ENCODE data around the gene MICAL3. TPM values are rescaled to one million over a fixed set of nuclear protein-coding genes. Genes with fewer than 3 reads are reported as not detected.

Gene MICAL3
- total and polyA plus RNA-seq, 5 experiments from 2014 or later, result 0.90 to 27.3 (median 1.3) TPM

DNA sequence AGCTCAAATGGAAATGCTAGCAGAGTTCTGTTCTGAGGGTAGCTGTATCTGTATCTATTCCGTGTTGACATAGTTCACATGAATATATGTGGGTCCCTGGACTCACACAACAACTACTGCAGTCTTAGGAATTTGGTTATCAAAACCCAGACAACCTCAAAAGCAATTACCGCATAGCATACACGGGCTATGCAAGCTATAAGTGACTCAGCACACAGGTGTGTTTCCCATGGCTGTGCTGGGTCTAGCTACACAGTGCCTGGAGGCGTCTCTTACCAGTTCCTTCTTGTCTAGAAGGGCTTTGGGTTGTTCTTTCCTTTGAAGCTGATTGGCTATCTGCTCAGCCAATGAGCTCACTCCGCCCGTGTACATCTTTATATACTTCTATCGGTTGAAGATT, 151.9 kb downstream of the MICAL3 start:
- POLR2A ChIA-PET, result no interaction called here
- Mint-ChIP-seq H3K27ac (no peak overlapping the region), H3K4me1 (peaks cover 0 to 4% (median under 1%) of the 10 kb centered on the region in 4 donors), H3K9me3 (no peaks in the 10 kb centered on the region), H3K4me3 (no peak overlapping the region), H3K36me3 (peaks cover 0 to 56% (median 15%) of the 10 kb centered on the region in 3 donors), H3K27me3 (no peaks in the 10 kb centered on the region)
- no peak for ATAC-seq
- DNase-seq, result no peak

DNA sequence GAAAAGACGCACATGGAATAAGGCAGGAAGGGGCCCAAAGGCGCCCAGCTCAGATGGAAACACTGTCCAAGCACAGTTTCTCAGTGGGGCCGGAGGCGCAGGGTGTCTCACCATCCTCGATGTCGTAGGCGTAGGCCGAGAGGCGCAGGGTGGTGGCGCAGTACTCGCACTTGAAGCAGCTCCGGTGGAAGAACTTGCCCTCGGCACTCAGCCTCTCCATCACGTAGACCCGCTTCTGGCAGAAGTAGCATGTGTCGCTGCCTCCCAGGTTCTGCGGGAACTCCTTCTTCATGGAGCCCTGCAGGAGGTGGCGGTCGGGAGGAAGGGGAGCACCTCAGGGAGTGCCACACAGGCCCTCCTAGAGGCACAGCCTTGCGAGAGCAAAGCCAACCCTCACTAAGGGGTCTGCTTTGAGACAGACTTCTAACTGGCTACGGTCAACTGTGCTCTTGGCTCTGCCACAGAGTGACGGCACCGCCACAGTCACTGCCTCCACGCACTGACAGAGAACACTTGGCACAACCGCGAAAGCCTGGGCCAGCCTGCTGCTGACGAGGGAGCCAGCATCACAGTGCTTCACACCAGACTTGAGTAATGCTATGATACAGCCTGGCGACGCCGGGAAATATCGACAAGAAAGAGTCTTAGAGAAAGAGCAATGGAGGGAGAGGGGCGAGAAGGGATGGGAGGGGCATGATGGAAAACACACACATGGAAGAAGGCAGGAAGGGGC, 152.5 kb downstream of the MICAL3 start:
- Mint-ChIP-seq H3K4me1 (peaks cover 0 to 8% (median under 1%) of the 10 kb centered on the region in 4 donors), H3K9me3 (no peaks in the 10 kb centered on the region), H3K27ac (no peak overlapping the region), H3K4me3 (no peak overlapping the region), H3K36me3 (peaks cover 0 to 57% (median 15%) of the 10 kb centered on the region in 3 donors), H3K27me3 (no peaks in the 10 kb centered on the region)
- DNase-seq, result no peak
- POLR2A ChIA-PET, result no interaction called here
- no peak for ATAC-seq

DNA sequence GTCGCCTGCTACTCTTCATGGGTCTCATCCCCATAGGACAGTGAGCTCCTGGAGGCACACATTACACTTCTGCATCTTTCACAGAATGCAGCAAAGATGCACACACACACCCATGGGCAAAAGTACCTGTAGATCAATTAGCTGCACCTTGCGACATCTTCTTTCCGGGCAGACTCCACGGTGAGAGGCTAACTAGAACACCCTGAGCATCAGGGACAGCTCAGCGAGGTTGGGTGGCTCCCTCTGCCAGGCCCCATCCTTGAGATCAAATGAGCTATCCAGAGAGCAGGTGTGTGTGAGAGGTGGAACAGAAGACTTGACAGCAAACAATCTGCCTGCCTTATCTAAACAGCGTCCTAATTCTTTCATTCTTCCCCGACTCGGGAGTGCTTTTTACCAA, 154.0 kb downstream of the MICAL3 start:
- H3K36me3 Mint-ChIP-seq, result peaks cover 0 to 65% (median 13%) of the 10 kb centered on the region in 3 donors
- H3K27ac Mint-ChIP-seq, result no peak overlapping the region
- no peak overlapping the region for H3K4me3 Mint-ChIP-seq
- no peaks in the 10 kb centered on the region for H3K27me3 Mint-ChIP-seq
- no peaks in the 10 kb centered on the region for H3K9me3 Mint-ChIP-seq
- DNase-seq, result no peak
- POLR2A ChIA-PET, result no interaction called here
- no peak for ATAC-seq
- H3K4me1 Mint-ChIP-seq, result peaks cover 0 to 10% (median under 1%) of the 10 kb centered on the region in 4 donors

DNA sequence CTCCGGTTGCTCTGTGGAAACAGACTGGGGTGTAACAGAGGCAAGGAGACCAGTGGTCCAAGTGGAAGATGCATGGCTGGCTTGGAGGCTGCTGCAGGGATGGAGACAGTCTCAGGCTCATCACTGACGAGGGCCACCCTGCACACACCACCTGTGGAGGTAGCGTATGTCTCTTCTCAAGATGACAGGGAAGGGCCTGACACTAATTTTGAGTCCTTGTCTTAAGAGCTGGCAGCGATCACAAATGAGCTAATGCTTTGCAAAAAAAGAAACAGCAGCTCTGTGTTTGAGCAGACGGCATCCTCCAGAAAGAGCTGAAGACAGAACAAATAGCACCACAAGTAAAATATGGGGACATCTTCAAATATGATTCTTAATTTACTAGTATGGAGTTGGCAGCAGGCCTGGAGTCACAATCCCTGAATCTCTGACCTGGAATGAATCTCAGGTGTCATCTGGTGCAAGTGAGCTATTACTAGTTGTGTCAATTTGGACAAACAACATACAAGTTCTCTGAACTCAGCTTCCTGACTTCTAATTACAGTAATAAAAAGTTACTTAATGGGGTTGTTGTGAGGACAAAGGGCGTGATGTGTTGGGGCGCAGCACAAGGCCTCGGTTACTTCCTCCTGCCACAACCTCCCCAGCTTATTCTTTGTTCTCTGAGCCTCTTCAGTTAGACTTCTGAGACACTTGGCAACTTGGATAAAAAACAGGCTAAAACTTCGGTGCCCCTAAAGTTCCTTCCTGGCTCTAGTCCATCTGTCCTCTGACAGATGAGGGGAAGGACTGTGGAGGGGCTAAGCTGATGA, 154.9 kb downstream of the MICAL3 start:
- ATAC-seq (no peak), DNase-seq (no peak)
- Mint-ChIP-seq H3K9me3 (no peaks in the 10 kb centered on the region), H3K27ac (no peak overlapping the region), H3K4me3 (no peak overlapping the region), H3K4me1 (peaks cover 0 to 10% (median under 1%) of the 10 kb centered on the region in 4 donors), H3K36me3 (peaks cover 0 to 62% (median 13%) of the 10 kb centered on the region in 3 donors), H3K27me3 (no peaks in the 10 kb centered on the region)
- POLR2A ChIA-PET, result no interaction called here

DNA sequence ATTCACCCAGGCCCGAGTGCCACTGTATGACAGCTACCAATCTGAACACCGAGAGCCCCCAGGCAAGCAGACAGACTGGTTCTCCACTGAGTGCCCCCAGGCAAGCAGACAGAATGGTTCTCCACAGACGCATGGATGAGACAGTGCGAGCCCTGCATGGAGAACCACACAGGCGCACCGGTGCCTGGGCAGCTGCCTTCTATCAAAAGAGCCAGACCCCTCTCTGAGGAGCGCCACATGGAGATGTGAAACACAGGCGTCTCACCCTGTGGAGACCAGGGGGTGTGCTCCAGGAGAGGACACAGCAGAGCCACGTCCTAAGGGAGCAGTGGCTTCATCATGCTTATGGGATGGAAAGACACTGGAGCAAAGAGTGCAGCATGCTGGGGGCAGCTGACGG, 155.6 kb downstream of the MICAL3 start:
- DNase-seq (no peak), ATAC-seq (no peak)
- peaks cover 0 to 10% (median under 1%) of the 10 kb centered on the region in 4 donors for H3K4me1 Mint-ChIP-seq
- peaks cover 0 to 64% (median 14%) of the 10 kb centered on the region in 3 donors for H3K36me3 Mint-ChIP-seq
- no peak overlapping the region for H3K4me3 Mint-ChIP-seq
- H3K27ac Mint-ChIP-seq, result no peak overlapping the region
- no peaks in the 10 kb centered on the region for H3K9me3 Mint-ChIP-seq
- POLR2A ChIA-PET, result no interaction called here
- no peaks in the 10 kb centered on the region for H3K27me3 Mint-ChIP-seq

DNA sequence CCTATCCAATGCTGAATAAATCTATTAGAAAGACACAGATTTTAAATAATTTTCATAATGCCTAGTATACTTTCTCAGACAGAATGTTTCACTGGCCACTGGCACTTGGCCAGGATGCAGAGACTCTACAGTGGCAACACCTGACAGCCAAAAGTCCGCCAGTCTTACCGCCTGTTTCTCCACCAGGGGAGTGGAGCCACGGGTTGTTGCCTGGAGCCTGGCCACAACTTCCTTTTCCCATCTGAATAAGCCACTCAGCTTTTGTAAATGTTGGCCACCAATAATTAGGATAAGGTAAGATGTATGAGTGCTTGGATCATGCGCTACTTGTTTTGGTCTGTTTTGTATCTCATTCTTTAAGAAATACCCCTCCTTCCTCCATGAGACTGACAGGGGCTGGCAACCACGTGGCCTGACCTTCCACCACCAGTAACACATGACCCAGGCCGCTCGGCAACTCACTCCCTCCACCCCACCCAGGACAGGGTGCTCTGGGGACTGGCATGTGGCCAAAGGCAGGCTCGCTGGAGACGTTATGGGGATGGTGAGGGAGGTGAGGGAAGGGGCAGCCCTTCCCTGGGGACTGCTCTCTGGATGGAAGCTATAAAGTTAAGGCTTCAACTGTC, 157.1 kb downstream of the MICAL3 start:
- Mint-ChIP-seq H3K4me3 (no peak overlapping the region), H3K4me1 (peaks cover 0 to 12% (median under 1%) of the 10 kb centered on the region in 4 donors), H3K9me3 (no peaks in the 10 kb centered on the region), H3K27ac (peak overlapping the region in 2 of 10 donors; percentile 56 to 78), H3K36me3 (peaks cover 0 to 66% (median 19%) of the 10 kb centered on the region in 3 donors), H3K27me3 (no peaks in the 10 kb centered on the region)
- POLR2A ChIA-PET, result no interaction called here
- ATAC-seq (no peak), DNase-seq (no peak)

DNA sequence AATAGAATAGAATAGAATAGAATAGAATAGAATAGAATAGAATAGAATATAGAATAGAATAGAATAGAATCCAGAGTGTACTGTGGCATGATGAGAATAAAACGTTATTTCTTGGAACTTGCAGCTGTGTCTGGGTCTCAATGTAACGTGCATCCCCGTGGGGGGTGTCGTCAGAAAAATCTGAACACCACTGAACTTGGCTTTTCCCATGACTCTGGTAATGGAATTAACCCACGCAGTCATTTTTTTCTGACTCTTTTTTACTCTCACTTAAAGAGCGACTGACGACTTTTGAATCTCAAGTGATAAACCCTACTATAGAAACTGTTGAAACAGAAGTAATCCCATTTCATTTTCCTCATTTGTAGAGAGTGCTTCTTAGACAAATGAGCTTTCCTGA, 157.7 kb downstream of the MICAL3 start:
- DNase-seq, result no peak
- no peak for ATAC-seq
- peaks cover 0 to 12% (median under 1%) of the 10 kb centered on the region in 4 donors for H3K4me1 Mint-ChIP-seq
- H3K9me3 Mint-ChIP-seq, result no peaks in the 10 kb centered on the region
- POLR2A ChIA-PET, result no interaction called here
- no peak overlapping the region for H3K27ac Mint-ChIP-seq
- peaks cover 0 to 62% (median 19%) of the 10 kb centered on the region in 3 donors for H3K36me3 Mint-ChIP-seq
- no peak overlapping the region for H3K4me3 Mint-ChIP-seq
- H3K27me3 Mint-ChIP-seq, result no peaks in the 10 kb centered on the region

DNA sequence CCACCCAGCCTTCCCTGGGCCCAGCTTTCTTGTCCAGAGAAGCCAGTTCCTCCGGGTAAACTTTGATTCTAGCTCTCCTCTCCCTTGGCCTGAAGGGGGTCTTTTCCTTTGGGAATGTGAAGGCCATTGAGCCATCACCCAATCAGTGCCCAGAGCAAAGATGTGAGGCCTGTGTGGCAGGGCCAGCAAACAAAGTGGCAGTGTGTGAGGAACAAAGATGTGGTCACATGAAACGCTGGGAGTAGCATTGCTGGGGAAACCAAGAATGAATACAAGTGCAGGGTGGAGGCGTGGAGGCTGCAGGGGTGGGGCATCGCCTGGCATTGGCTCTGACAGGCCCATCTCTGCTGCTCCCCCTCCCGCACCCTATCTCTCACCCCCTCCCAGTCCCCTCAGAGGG, 158.2 kb downstream of the MICAL3 start:
- POLR2A ChIA-PET, result no interaction called here
- Mint-ChIP-seq H3K36me3 (peaks cover 0 to 61% (median 14%) of the 10 kb centered on the region in 3 donors), H3K4me1 (peaks cover 0 to 12% (median under 1%) of the 10 kb centered on the region in 4 donors), H3K4me3 (no peak overlapping the region), H3K27ac (no peak overlapping the region), H3K9me3 (no peaks in the 10 kb centered on the region), H3K27me3 (no peaks in the 10 kb centered on the region)
- DNase-seq (no peak), ATAC-seq (no peak)

DNA sequence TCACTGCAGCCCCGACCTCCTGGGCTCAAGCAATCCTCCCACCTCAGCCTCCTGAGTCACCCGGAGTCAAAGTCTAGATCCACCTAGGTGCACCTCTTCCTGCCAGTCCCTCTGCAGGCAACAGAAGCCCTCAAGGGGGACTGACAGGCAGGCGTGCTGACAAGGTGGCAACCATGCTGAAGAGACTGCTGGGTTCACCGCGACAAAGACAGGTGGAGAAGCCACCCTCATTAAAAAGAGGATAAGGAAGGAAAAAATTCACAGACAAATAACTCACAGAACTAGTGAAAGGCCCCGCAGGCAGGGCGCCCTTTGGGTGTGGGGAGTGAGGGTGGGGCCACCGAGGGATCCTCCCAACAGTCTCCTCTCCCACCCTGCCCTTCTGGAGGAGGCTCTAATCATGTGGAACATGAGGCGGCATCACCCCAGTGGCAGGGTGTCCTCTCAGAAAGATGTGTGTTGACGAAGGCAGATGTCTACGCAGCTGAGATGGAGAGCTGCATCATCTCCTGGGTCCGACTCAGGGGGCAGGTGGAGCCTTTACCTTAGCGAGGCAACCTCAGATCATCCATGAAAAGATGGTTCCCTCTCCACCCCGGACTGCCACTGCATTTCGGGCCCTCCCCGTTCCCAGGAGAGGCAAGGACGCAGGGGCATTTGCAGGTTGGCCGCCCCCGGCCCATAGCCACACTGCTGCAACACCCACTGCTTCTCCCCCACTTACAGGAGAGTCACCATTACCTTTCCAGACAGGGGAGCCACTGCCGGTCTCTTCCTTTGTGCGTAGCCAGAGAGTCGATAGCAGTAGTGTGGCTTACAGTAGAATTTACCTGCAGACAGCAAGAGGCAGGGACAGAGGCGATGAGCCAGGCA, 158.9 kb downstream of the MICAL3 start:
- no peak for DNase-seq
- POLR2A ChIA-PET, result no interaction called here
- no peaks in the 10 kb centered on the region for H3K9me3 Mint-ChIP-seq
- ATAC-seq, result no peak
- peaks cover 0 to 61% (median 11%) of the 10 kb centered on the region in 3 donors for H3K36me3 Mint-ChIP-seq
- no peak overlapping the region for H3K27ac Mint-ChIP-seq
- no peak overlapping the region for H3K4me3 Mint-ChIP-seq
- H3K4me1 Mint-ChIP-seq, result peaks cover 0 to 12% (median under 1%) of the 10 kb centered on the region in 4 donors
- H3K27me3 Mint-ChIP-seq, result no peaks in the 10 kb centered on the region

DNA sequence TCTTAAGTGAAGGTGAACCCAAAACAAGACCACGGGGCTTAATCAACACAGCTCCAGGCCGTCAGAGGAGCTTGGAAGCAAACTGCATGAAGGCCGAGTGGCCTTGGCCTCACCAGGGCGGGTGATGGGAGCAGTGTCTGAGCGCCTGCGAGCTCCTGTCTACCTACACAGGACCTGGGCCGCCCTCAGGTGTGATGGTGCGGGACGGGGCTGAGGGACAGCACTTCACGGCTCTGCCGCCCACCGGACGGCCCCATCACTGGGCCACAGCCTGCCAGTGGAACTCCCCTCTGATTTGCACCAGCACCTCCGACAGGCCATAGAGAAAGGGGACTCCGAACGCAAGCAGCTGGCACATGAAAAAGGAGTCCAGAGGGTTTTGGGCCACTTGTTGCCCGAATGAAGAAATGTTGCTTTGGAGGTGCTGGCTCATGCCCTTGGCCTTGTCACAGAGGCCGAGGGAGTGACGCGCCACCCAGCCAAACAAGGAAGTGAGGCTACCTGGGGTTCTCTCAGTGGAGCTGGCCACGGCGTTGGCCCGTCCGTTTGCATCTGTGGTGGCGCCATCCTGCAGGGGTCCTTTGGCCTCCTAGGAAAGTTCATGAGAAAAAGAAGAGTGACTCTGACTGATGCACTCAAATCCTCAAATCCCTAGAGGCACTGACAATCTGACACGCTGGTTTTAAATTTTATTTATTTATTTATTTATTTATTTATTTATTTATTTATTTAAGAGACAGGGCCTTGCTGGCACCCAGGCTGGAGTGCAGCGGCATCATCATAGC, 159.8 kb downstream of the MICAL3 start:
- Mint-ChIP-seq H3K4me1 (peaks cover 0 to 12% (median under 1%) of the 10 kb centered on the region in 4 donors), H3K4me3 (no peak overlapping the region), H3K36me3 (peaks cover 0 to 57% (median 14%) of the 10 kb centered on the region in 3 donors), H3K9me3 (no peaks in the 10 kb centered on the region), H3K27me3 (no peaks in the 10 kb centered on the region), H3K27ac (peak overlapping the region in 1 of 10 donors; percentile 73)
- ATAC-seq (no peak), DNase-seq (no peak)
- POLR2A ChIA-PET, result no interaction called here

DNA sequence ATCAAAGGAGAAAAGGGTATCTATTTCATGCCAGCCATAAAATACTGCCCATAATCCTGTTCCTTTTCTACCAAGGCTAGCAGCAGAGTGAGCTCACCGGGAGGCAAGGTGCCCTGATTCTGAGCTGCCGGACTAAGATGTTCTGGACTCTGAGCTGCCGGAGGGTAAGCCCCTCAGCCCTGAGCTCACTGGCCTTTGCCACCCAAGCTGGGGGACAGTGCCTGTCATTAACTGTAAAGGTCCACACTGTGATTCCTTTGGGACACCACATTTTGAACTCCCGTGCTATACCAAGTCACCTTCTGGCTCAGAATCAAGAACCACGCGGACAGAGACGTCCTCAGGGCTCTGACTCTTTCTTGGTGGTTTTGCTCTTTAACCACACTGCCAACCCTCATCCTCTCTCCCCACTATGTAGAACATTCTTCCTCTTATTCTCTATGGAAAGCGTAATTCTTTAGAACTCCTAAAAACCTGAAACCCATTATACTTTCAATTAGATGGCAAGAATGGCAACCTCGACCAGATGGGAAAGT, 161.6 kb downstream of the MICAL3 start:
- Mint-ChIP-seq H3K27me3 (no peaks in the 10 kb centered on the region), H3K9me3 (no peaks in the 10 kb centered on the region), H3K4me3 (no peak overlapping the region), H3K36me3 (peaks cover 0 to 48% (median 9%) of the 10 kb centered on the region in 3 donors), H3K27ac (no peak overlapping the region), H3K4me1 (peaks cover 0 to 10% (median 0%) of the 10 kb centered on the region in 4 donors)
- no peak for ATAC-seq
- DNase-seq, result no peak
- POLR2A ChIA-PET, result no interaction called here
